HCT116 (cell line): ENCODE measurements around the gene DENND4C.

Experiments
- EZH2 ChIP-seq: fragments of 200-600 bp; sonication (generic); IDR thresholded peaks from 2 replicates; pipeline ENCODE4 v1.6.1; 2017; ENCODE audit warnings: antibody characterized with exemption, mixed run types
- REST ChIP-seq: IDR thresholded peaks from 2 replicates; pipeline ENCODE4 v1.6.1; 2012; ENCODE audit warnings: low read depth

DNA sequence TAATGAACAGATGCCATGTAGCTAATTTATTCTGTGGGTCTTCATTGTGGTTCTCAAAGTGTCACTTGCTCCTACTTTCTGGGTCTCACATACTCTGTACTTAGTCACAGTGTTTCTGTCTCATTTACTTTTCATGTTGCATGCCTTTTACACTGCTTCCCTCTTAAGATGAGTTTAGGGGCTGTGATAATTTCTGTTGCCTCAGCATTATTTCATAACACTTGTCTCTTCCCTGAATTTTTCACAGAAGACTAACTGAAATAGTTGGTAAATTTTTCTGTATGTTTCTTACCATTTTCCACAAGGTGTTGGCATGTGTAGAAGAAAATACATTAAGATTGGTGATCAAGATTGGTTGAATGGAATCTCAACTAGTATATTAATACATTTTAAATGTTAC is 59.6 kb downstream of the DENND4C start:
- no peak for TF ChIP-seq REST
- TF ChIP-seq EZH2: no peak
